HCEC 1CT (cell line): ENCODE measurements around the gene RABGAP1L.

ENCODE experiments used
- DNase-seq: peaks from one replicate; pipeline ENCODE4 v3.0.0-alpha.2; 2017

The RABGAP1L gene

DNA sequence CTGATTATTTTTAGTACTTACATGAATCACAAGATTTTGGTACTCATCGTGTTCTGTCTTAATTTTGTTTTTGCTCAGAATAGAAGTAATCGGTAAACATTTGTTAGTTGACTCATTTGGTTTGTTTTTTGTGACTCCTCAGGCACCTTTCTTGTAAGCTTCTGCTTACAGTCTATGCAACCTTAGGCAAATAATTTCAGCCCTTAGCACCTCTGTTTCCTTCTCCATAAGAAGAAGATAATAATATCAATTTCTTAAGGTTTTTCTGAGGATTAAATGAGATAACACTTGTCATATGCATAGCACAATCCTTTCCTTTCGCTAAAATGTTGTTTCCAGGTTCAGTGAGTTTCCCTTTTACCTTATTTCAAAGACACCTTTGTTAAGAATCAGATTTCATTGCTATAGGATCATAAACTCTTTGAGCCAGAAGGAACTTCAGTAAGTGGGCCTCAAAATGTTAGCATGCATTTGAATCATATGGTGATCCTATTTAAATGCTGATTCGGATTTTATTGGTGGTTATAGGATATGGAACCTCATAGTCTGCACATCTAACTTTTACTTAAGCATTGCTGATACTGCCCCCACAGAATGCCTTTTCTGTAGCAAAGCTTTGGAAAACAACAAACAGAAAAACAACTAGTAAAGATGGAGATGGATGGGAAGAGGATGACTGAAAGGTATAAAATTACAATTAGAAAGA is 567.7 kb downstream of the RABGAP1L start:
- no peak for DNase-seq

DNA sequence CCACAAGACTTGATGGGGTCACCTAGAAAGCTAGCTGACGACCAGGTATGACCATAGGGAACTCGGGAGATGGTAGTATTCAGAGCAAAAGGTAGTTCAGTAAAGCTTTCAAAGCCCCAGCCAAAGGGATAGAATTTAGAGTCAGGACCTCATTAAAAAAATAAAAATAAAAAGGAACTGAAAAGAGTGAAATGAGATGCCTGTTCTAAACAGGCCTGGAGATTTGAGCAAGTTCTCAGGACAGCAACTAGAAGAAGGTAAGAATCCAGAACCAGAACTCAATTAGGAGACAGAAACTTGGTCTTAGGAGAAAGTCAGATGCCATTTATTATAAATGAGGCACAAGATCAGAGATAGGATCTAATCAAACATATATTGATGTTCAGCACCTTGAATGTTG is 575.0 kb downstream of the RABGAP1L start:
- no peak for DNase-seq

DNA sequence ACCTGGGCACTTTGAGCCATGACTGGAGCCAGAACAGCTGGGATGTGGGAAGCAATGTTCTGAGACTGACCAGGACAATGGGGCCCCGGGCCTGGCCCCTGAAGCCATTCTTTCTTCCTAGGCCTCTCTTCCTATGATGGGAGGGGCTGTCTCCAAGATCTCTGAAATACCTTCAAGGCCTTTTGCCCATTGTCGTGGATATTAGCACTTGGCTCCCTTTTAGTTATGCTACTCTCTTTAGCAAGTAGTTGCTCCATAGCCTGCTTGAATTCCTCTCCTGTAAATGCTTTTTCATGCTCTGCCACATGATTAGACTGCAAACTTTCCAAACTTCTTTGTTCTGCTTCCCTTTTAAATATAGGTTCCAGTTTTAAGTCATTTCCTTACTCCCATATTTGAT is 577.5 kb downstream of the RABGAP1L start:
- no peak for DNase-seq

DNA sequence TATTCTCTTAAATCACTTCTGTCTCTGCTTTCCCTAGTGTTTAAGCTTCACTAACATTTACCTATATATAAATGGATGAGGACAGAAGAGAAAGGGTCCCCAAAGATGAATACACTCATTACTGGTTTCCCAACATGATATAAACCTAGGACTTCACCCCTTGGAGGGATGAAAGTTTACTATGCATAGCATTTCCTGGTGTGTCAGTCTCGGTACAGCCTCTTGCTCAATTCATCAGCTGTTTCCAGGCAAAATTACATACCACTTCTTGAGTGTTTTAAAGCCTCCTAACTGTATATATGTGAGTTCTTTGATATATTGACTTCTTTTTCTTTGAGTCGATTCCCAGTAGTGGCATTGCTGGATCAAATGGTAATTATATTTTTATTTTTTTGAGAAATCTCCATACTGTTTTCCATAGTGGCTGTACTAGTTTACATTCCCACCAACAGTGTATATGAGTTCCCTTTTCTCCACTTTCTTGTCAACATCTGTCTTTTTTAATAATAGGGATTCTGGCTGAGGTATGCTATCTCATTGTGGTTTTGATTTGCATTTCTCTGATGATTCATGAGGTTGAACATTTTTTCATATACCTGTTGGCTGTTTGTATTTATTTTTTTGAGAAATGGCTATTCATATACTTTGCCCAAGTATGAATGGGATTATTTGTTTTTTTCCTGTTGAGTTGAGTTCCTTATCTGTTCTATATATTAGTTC is 581.1 kb downstream of the RABGAP1L start:
- DNase-seq, result peak; percentile 59

DNA sequence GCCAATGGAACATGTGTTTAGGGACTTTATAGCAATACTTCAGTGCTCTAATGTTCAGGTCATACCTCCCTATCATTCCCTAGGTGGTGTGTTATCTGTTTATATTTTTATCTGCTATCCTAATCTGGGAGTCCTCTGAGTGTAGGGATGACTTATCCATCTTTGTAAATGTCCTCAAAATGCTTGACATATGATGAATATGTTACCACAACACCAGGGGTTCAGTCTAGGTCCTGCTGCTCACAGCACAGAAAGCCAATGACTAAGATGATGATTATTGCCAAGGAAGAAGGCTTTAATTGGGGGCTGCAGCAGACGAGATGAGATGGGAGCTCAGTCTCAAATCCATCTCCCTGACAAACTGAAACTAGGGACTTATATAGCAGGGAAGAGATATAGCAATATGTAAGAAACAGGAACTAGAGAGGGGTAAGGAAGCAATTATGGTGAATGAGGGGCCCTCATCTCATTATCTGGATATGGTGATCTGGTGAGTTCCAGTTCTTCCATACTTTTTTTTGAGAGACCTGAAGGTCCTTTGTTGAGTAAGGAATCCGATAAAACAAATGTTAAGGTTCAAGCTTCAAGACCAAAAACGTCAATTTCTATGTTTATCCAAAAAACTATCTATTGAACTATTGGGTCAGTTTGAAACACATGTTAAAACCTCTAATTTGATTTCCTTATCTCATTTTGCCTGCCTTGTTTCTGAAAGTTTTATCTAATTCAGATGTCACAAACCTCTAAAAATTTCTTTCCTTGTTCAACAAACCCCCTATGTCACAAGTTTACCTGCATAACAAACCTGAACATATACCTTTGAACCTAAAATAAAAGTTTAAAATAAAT is 583.7 kb downstream of the RABGAP1L start:
- DNase-seq, result no peak

DNA sequence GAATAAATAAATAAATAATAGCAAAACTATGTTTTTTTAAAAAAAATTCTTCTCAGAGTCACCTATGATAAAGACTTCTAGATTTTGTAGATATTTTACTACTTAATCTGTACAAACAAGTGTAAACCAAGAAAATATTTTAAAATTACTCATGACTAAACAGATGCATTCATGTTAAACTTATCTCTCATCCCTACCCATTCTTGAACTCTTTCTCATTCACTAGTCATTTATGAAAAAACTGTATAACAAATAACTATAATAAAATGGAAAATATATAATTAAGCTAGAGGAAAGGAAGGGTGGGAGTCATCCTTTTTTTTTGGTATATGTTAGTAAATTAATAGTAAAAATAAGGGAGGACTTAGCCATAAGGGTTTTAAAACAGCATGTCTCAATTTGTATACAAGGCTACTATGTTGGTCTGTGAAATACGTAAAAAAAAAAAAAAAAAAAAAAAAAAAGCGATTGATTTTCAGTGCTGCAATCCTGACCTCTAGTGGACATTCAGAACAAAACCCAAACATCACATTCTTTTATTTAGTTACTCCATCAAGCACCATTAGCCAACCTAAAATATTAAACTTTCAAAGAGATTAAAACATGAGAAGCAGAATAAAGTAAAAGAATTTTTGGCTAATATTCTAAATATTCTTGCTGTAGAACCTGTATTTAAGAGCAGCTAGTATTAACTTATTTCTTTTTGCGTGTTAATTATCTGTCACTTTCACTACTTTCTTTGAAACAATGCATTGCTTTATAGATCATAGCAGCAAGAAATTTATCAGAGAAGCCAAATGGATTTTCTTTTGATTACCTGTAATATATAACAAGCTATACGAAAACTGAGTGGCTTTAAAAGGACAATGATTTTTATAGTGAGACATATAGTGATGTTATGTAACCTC is 584.6 kb downstream of the RABGAP1L start:
- peak; percentile 55 for DNase-seq

DNA sequence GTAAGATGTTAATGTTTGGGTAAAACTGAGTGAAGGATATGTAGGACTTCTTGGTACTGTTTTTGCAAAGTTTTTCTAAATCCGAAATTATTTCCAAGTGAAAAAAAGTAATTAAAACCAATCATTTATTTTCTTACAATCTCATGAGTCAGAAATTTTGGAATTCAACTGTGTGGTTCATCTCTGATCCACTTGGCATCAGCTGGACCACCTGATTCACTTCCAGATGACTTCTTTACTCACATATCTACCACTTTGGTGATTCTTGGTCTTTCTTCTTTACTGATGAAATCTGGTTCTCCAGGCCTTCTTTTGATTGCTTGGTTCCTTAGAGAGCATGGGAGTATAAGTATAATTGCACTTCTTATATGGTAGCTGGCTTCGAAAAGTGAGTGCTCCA is 585.6 kb downstream of the RABGAP1L start:
- no peak for DNase-seq

DNA sequence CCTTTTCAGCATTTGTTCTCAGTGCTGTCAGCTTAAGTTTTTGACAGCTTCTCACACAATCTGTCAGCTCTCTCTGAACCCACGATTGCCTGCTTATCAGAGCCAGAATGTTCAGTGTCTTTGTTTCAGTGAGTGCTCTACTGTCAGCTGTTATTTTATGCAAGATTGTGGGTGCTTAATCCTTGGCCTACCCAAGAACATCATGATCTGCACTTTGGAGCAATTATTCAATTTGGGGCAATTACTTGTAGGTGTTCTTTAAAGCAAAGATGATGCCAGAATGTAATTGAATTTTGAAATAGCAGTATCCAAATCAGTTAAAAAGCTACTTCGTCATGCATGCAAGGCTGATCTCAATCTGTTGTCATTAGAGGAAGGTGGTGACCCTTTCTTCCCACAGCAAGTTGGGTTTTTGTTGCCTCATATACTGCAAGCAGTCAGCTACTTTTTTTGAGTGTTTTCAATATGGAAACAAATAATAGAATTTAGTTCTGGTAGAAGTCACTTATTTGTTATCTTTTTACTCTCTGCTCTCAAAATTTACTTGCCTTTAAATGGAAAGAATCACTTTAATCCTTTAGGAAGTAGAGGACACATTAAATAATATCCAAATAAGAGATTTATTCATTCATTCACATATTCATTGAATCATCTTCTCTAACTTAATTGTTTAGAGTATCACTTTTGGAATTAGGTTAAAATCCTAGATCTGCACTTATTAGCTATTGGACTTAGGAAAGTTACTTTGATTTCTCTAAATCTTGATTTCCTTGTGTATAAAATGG is 586.9 kb downstream of the RABGAP1L start:
- DNase-seq, result no peak

DNA sequence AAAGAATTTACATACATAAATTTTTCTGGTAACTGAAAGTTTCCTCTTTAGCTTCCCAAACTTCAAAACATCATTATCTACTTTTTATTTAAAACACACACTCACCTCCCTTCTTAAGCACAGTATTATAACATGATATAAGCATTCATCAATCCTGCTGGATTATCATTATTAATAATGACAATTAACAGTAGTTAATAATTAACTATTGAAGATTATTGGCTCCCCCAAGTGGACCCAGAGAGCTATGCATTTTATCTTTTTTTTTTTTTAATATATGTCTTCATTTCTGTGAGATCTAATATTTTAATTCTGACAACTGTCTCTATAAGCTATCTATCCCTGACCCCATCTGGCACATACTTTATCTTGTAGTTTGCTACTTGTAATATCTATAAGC is 588.3 kb downstream of the RABGAP1L start:
- no peak for DNase-seq

DNA sequence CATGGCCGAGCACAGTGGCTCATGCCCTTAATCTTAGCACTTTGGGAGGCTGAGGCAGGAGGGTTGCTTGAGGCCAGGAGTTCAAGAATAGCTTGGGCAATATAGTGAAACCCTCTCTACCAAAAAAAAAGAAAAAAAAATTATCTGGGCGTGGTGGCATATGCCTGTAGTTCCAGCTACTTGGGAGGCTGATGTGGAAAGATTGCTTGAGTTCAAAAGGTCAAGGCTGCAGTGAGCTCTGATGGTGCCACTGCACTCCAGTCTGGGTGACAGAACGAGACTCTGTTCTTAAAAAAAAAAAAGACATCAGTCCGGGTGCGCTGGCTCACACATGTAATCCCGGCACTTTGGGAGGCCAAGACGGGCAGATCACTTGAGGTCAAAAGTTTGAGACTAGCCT is 589.3 kb downstream of the RABGAP1L start:
- no peak for DNase-seq

DNA sequence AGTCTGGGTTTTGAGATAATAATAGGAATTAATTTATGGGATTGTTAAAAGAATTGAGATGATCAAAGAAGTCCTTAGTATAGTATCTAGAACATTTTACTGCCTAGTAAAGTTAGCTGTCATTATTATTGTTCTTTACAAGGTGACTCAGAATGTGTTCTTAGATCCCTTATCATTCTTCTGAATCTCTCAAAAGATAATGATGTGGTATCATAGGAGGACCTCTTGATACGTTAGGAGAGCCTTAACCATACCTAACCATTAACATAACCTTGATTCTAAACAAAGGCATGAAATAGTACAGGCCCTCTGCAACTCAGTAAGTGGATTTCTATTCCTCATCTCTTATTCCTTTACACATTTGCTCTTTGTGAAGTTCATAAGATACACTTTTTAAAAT is 593.8 kb downstream of the RABGAP1L start:
- DNase-seq, result no peak

DNA sequence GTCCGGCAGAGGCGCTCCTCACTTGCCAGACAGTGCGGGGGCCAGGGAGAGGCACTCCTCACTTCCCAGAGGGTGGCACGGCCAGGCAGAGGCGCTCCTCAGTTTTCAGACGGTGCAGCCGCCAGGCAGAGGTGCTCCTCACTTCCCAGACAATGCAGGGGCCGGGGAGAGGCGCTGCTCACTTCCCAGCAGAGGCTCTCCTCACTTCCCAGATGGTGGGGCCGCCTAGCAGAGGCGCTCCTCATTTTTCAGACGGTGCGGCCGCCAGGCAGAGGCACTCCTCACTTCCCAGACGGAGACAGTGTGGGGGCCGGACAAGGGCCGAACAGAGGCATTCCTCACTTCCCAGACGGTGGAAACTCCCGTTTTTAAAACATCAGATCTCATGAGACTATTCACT is 602.0 kb downstream of the RABGAP1L start:
- DNase-seq, result no peak

DNA sequence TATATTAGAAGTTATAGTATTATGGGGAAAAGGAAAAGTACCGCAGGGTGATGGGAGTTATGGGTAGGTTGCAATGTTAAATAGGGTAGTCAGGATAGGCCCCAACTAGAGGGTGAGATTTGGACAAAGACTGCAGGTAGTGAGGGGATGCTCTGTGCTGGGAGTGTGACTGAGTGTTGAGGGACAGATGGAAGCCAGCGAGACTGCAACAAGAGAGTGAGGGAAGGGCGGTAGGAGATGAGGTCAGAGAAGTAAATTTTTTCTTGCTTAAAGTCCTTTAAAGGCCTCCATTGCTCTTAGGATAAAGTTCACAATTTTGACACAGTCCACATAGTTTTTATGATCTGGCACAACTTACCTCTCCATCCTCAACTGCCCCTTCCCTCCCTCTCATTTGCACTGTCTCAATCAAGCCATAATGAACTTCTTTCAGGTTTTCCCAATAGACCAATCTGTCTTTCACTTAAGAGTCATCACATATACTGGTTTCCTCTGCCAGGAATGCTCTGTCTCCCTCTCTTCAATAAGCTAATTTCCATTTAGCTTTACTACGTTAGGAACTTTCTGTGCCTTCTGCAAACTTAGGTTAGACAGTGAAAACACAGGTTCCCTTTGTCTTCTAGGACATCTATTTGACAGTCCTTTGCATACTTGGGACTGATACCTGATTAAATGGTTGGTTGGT is 602.7 kb downstream of the RABGAP1L start:
- DNase-seq, result no peak

DNA sequence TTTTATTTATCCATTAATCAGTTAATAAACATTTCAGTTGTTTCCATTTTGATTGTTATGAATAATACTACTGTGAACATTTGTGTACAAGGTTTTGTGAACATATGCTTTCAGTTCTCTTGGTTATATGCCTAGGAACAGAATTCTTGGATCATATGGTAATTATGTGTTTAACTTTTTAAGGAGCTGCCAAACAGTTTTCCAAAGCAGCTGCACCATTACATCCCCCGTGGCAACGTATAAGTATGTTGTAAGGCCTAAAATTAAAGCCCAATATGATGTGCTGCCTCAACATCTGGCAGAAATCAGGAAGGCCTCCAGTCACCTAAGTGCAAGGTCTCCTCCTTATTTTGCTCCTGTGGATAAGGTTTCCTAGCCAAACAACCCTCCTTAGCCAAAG is 604.9 kb downstream of the RABGAP1L start:
- DNase-seq, result no peak

DNA sequence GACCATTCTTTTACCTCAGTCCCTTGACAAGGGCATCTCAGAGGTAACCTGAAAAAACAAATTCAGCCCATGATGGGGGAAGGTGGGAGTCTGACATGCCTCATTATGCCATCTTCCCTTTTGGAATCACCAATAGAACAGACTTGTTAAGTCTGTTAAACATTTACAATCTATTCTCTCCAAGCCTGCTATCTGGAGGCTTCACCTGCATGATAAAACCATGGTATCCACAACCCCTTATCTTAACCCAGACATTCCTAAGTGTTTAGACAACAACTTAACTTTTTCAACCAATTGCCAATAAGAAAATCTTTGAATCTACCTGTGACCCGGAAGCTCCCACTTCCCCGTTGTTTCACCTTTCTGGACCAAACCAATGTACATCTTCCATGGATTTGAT is 607.4 kb downstream of the RABGAP1L start:
- no peak for DNase-seq

DNA sequence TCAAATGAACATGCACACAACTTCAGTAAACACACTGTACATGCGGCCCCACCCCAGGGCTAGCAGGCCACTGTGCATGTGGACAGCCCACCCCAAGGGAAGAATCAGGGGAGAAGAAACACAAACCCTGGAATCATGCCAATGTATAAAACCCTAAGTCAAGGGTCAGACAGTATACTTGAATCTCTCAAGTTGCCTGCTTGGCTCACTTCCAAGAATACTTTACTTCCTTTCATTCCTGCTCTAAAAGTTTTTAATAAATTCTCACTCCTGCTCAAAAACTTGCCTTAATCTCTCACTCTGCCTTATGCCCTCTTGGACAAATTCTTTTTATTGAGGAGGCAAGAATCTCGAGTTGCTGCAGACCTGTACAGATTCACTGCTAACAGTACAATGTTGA is 609.2 kb downstream of the RABGAP1L start:
- DNase-seq, result no peak

DNA sequence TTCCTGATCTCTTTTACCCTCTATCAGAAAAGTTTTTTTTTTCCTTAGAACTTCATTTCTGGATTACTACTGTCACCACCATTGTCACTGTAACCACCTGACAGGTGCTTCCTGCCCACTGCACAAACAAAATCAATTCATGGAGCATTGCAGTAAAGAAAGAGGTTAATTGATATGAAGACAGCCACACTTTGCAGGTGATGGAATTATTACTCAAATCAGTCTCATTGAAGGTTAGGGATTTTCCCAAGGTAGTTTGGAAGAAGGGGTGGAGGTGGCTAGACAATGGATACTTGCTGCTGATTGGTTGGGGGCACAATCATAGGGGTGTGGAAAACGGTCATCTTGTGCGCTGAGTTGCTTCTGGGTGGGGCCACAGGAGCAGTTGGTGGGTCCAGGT is 609.6 kb downstream of the RABGAP1L start:
- DNase-seq, result no peak

DNA sequence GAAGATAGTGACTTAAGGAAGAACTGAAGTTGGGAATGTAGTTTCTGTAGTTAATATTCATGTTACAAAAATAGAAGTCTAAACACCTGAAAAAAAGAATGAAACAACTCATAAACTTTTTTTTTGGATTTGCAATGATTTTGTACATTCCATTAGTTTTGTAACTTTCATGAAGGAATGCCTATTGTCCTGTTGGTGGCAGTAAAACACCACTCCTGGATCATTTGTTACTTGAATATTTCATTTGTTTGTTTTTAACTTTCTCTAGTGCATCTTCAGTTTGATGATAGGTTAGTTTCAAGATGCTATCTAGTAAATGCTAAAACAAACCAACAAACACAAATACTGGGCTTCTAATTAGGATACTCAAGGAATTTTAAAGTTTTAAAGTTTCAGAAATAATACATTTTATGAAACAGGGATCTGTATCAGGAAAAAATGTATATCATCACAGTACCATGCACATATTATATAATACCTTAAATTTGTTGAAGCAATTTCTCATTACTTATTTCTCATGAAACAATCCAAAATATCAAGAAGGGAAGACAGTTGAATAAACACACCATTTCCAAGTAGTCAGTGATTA is 610.7 kb downstream of the RABGAP1L start:
- DNase-seq, result peak; percentile 48

DNA sequence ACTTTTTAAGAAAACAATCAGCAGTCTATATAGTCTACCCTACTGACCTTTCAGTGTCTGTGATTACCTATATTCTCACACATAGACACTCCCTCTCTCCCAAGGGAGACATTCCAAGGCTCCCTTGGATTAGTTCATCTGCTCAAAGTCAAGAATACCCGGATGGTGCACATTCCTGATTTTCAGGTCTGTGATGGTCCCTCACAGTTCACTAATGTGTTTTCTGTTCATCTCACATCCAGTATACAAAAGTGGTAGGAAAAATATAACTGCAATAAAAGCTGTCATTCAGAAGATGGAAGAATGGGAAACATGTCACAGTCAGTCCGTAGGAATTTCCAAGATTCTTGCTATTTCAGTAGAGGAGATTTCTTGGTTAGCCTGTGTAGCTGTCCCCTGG is 616.3 kb downstream of the RABGAP1L start:
- no peak for DNase-seq

DNA sequence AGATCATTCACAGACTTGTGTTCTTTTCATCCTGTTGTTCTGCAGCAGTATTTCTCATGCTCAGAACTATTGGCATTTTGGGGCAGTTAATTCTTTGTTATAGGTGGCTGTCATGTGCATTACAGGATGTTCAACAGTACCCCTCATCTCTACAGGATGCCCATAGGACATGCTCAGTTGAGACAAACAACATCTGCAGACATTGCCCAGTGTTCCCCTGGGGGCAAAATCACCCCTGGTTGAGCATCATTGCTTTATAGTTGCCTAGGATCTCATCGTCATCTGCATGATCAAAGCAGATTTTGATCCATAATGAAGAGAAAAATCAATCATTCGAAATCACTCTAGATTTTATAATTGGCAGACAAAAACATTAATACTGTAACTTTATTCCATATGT is 617.9 kb downstream of the RABGAP1L start:
- no peak for DNase-seq

DNA sequence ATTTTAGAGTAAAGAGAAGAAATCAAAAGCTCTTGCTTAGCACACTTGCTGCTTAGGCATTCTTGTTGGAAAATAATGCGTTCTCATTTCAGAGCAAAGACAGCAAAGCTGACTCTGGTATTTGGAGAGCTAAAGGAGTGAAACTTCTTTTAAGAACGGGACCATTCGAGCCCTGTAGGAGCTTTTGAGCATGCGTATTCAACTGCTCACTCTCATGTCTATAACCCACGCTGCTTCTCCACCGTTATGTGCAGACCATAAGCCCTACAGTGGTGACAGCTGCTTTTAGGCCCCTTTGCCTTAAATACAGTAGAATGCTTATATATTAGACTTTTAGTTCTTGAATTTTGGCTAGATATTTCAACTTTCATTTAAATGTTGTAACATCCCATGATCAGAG is 626.2 kb downstream of the RABGAP1L start:
- no peak for DNase-seq
